SK-N-SH (cell line): Measurements from ENCODE around the gene TRIM3. TPM values are rescaled to one million over a fixed set of nuclear protein-coding genes. Genes with fewer than 3 reads are reported as not detected.
"Not testable (repeated sequence)": the region's sequence is repeated elsewhere in the genome, so short reads cannot be mapped to it uniquely, and the experiment has no call there.

Experiments used
- CTCF ChIA-PET: fragments of 300-600, 350-600 bp; formaldehyde crosslinking; extraction: SDS; loops from one replicate; lab custom pipeline; 2021; lab: Yijun Ruan, JAX
- POLR2A ChIA-PET: fragments of 350-600 bp; sonication (Branson Sonifier 250); formaldehyde crosslinking; extraction: SDS; loops from one replicate; lab custom pipeline; 2020; ENCODE audit warnings: antibody characterized with exemption, inconsistent platforms; lab: Yijun Ruan, JAX
- DNase-seq: peaks from one replicate; pipeline ENCODE4 v3.0.0; 2012
- H2AFZ ChIP-seq: fragments of 200-600 bp; sonication (generic); 2 replicates; pipeline ENCODE4 v1.8.1; 2016; ENCODE audit warnings: antibody characterized with exemption, mild to moderate bottlenecking, low read depth
- H3F3A ChIP-seq: fragments of 200-600 bp; sonication (generic); replicated peaks from 2 replicates; pipeline ENCODE3; 2016; ENCODE audit warnings: antibody characterized with exemption, mild to moderate bottlenecking; ENCODE audit not compliant: insufficient read depth
- H3K27ac ChIP-seq, 2 experiments: fragments of 200-500 bp in 1 of 2; fragments of 200-600 bp in 1 of 2; sonication (Bioruptor generic) in 1 of 2; sonication (generic), shearing (Covaris generic) in 1 of 2; 2 replicates each; pipeline versions ENCODE4 v1.5.1 to v1.6.1; 2014 to 2016; ENCODE audit warnings: low read depth in 2 of 2, inconsistent platforms in 1 of 2, low read length in 1 of 2, mild to moderate bottlenecking in 1 of 2, mixed read lengths in 1 of 2
- H3K27me3 ChIP-seq: fragments of 200-600 bp; sonication (generic), shearing (Covaris generic); 2 replicates; pipeline ENCODE4 v1.6.1; 2016; ENCODE audit warnings: mixed run types; ENCODE audit not compliant: insufficient read depth
- H3K36me3 ChIP-seq, 2 experiments: fragments of 200-500 bp in 1 of 2; fragments of 200-600 bp in 1 of 2; sonication (Bioruptor generic) in 1 of 2; sonication (generic) in 1 of 2; replicated peaks in 1 of 2; 2 replicates each; pipeline versions ENCODE3 to v1.5.1; 2014 to 2016; ENCODE audit warnings: low read length in 1 of 2, mild to moderate bottlenecking in 1 of 2; ENCODE audit not compliant: insufficient read depth in 2 of 2, control insufficient read depth in 1 of 2
- H3K4me1 ChIP-seq, 2 experiments: fragments of 200-500 bp in 1 of 2; fragments of 200-600 bp in 1 of 2; sonication (Bioruptor generic) in 1 of 2; sonication (generic), shearing (Covaris generic) in 1 of 2; 2 replicates each; pipeline versions ENCODE4 v1.5.1 to v1.6.1; 2014 to 2016; ENCODE audit warnings: low read depth in 1 of 2, low read length in 1 of 2, mixed run types in 1 of 2; ENCODE audit not compliant: insufficient read depth in 2 of 2, control insufficient read depth in 1 of 2
- H3K4me2 ChIP-seq: fragments of 200-600 bp; sonication (generic), shearing (Covaris generic); 2 replicates; pipeline ENCODE4 v1.6.1; 2017; ENCODE audit warnings: mixed run types
- H3K4me3 ChIP-seq, 2 experiments: fragments of 200-500 bp in 1 of 2; fragments of 200-600 bp in 1 of 2; sonication (Bioruptor generic) in 1 of 2; sonication (generic), shearing (Covaris generic) in 1 of 2; 2 replicates each; pipeline versions ENCODE4 v1.5.1 to v1.8.1; 2014 to 2016; ENCODE audit warnings: low read depth in 2 of 2, inconsistent platforms in 1 of 2, low read length in 1 of 2, mild to moderate bottlenecking in 1 of 2, mixed read lengths in 1 of 2, moderate library complexity in 1 of 2
- H3K79me2 ChIP-seq: fragments of 200-600 bp; sonication (generic); 2 replicates; pipeline ENCODE4 v1.8.1; 2017; ENCODE audit warnings: mild to moderate bottlenecking; ENCODE audit not compliant: insufficient read depth
- H3K9ac ChIP-seq: fragments of 200-600 bp; sonication (generic); 2 replicates; pipeline ENCODE4 v1.6.1; 2017; ENCODE audit warnings: mixed run types
- H3K9me2 ChIP-seq: fragments of 200-600 bp; sonication (generic); 2 replicates; pipeline ENCODE4 v1.6.1; 2017; ENCODE audit warnings: mixed run types
- H3K9me3 ChIP-seq: fragments of 200-600 bp; sonication (generic); 2 replicates; pipeline ENCODE4 v1.6.1; 2017; ENCODE audit warnings: mixed run types, mild to moderate bottlenecking, moderate library complexity
- H4K20me1 ChIP-seq: fragments of 200-600 bp; sonication (generic); 2 replicates; pipeline ENCODE4 v1.6.1; 2017; ENCODE audit warnings: mild to moderate bottlenecking, mixed run types; ENCODE audit not compliant: insufficient read depth
- ELF1 ChIP-seq: IDR thresholded peaks from 2 replicates; pipeline ENCODE4 v1.4.0; 2012
- FOXJ3 ChIP-seq: sonication (generic); formaldehyde crosslinking; IDR thresholded peaks from 2 replicates; pipeline ENCODE4 v1.5.1; 2020; ENCODE audit warnings: mild to moderate bottlenecking, missing genetic modification reagents
- IRF3 ChIP-seq: fragments of 150-350 bp; IDR thresholded peaks from 2 replicates; pipeline ENCODE4 v1.6.1; 2016; ENCODE audit warnings: mild to moderate bottlenecking, low read depth, low read length
- JUND ChIP-seq: IDR thresholded peaks from 2 replicates; pipeline ENCODE4 v1.4.0; 2012
- NFIC ChIP-seq: IDR thresholded peaks from 2 replicates; pipeline ENCODE4 v1.4.0; 2012; ENCODE audit warnings: borderline replicate concordance
- POLR2AphosphoS5 ChIP-seq: IDR thresholded peaks from 2 replicates; pipeline ENCODE4 v1.6.1; 2012; ENCODE audit warnings: low read depth, low read length
- REST ChIP-seq: IDR thresholded peaks from 2 replicates; pipeline ENCODE4 v1.6.1; 2012; ENCODE audit warnings: mild to moderate bottlenecking, low read depth, low read length, moderate library complexity
- SIN3A ChIP-seq: IDR thresholded peaks from 2 replicates; pipeline ENCODE4 v1.6.1; 2012; ENCODE audit warnings: low read depth, mild to moderate bottlenecking, low read length, moderate library complexity, borderline replicate concordance
- SMC3 ChIP-seq: IDR thresholded peaks from 2 replicates; pipeline ENCODE4 v1.6.1; 2012; ENCODE audit warnings: low read depth, low read length, improper control_type of control experiment
- TEAD4 ChIP-seq: IDR thresholded peaks from 2 replicates; pipeline ENCODE4 v1.4.0; 2012; ENCODE audit warnings: mild to moderate bottlenecking, borderline replicate concordance; ENCODE audit not compliant: insufficient read depth
- USF1 ChIP-seq: IDR thresholded peaks from 2 replicates; pipeline ENCODE4 v1.4.0; 2012; ENCODE audit warnings: low read depth, borderline replicate concordance
- USF2 ChIP-seq: fragments of 150-350 bp; IDR thresholded peaks from 2 replicates; pipeline ENCODE4 v1.6.1; 2017; ENCODE audit warnings: antibody characterized with exemption, low read length, low read depth, borderline replicate concordance
- YY1 ChIP-seq: IDR thresholded peaks from 2 replicates; pipeline ENCODE4 v1.4.0; 2012; ENCODE audit warnings: low read depth, mild to moderate bottlenecking
- whole genome bisulfite sequencing: methylation state at CpG from one replicate; pipeline ENCODE4 v1.1.6; 2017; ENCODE audit warnings: low lambda C conversion rate; 5-methylcytosine and 5-hydroxymethylcytosine counted together
- polyA plus RNA-seq, 3 experiments: library from polyadenylated mRNA; depleted of rRNA; stranded (reverse); fragments of >200 nt; gene quantifications; 2 replicates each; pipeline ENCODE4 v1.2.3, GENCODE V29; 2012
- TF ChIP-seq, protein P1 (sequence below): IDR thresholded peaks from 2 replicates; pipeline ENCODE4 v1.4.0; 2012; ENCODE audit warnings: low read depth

The TRIM3 gene
- polyA plus RNA-seq, 1 of the 3 experiments (the other 2 are of a cell fraction), result 22.8 TPM

DNA sequence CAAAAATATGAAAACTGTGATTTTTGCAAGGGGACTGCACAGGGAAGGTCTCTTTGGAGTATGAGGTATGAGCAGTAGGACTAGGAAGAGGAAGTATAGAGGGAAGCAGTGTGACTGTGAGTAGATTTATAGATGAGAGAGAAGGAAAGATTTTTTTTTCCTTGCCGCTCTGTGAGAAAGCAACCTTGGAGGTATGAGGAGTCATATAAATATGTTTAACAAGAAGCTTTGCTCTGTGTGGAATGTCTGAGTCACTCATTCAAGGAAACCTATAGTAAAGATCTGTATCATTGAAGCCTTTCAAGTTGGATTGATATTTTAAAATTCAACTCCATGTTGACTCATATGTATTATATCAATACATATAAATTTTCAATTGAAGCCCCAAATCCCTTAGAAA is 49.5 kb upstream of the TRIM3 start (continued):
- TF ChIP-seq IRF3 (no peak), USF2 (no peak), NFIC (peak; percentile 11; the same call in 1 of the 2 replicates)
- TF ChIP-seq, all 33 proteins: peak for 6

DNA sequence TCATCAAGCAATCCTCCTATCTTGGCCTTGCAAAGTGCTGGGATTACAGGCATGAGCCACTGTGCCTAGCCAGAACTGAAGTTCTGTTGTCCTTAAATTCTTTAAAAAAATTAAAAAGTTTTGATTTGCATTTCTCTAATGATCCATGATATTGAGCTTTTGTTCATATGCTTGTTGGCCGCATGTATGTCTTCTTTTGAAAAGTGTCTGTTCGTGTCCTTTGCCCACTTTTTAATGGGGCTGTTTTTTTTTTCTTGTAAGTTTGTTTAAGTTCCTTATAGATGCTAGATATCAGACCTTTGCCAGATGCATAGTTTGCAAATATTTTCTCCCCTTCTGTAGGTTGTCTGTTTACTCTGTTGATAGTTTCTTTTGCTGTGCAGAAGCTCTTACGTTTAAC is 48.2 kb upstream of the TRIM3 start:
- not testable (repeated sequence) for H3K4me2 ChIP-seq
- WGBS, result 91% methylated on average over 3 of the region's 3 CpGs

GRCh38 chr11:6520265-6520664 is 46.5 kb upstream of the TRIM3 start:
- H3K4me1 ChIP-seq, result peaks cover 0 to 4% of the 10 kb centered on the region in 2 experiments; a peak in 1 of 4 replicates
- no peak overlapping the region for H2AFZ ChIP-seq
- H3K9me3 ChIP-seq, result no peaks in the 10 kb centered on the region
- 100% methylated on average over 3 of the region's 3 CpGs for WGBS
- no peak for TF ChIP-seq YY1
- no peak for TF ChIP-seq USF1
- TF ChIP-seq NFIC, result no peak
- TF ChIP-seq SMC3, result no peak
- TF ChIP-seq FOXJ3 (CRISPR knock-in tag), result no peak
- no peak for TF ChIP-seq REST
- TF ChIP-seq, protein P1, sequence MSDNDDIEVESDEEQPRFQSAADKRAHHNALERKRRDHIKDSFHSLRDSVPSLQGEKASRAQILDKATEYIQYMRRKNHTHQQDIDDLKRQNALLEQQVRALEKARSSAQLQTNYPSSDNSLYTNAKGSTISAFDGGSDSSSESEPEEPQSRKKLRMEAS, result no peak
- TF ChIP-seq SIN3A, result no peak
- no peak for TF ChIP-seq USF2
- TF ChIP-seq TEAD4, result no peak
- no peak for TF ChIP-seq ELF1
- no peak for TF ChIP-seq POLR2AphosphoS5
- TF ChIP-seq JUND, result no peak
- H3K27ac ChIP-seq, result no peak overlapping the region
- CTCF ChIA-PET, result interaction anchor here (0.8 to 1.8 kb wide), 6 partner anchors 9 to 186 kb away, joined by 3 to 6 read pairs (median 3); no protein-coding TSS in a partner anchor
- H3F3A ChIP-seq, result peaks cover 7% of the 10 kb centered on the region
- H3K4me2 ChIP-seq, result no peak overlapping the region
- no peaks in the 10 kb centered on the region for H4K20me1 ChIP-seq
- H3K27me3 ChIP-seq, result no peaks in the 10 kb centered on the region
- H3K4me3 ChIP-seq, result no peak overlapping the region
- H3K9ac ChIP-seq, result no peak overlapping the region
- POLR2A ChIA-PET, result no interaction called here
- DNase-seq, result no peak
- peaks cover 13 to 29% of the 10 kb centered on the region in 2 experiments for H3K36me3 ChIP-seq
- H3K9me2 ChIP-seq, result no peaks in the 10 kb centered on the region
- no peaks in the 10 kb centered on the region for H3K79me2 ChIP-seq

More for the DNA sequence above, 48.2 kb upstream of the TRIM3 start:
- peaks cover 12 to 26% of the 10 kb centered on the region in 2 experiments for H3K36me3 ChIP-seq
- H3K9me3 ChIP-seq, DNase-seq, H4K20me1 ChIP-seq, H3K79me2 ChIP-seq, H3K4me1 ChIP-seq, H3F3A ChIP-seq, H3K4me3 ChIP-seq, H3K9ac ChIP-seq, H3K27me3 ChIP-seq, H3K9me2 ChIP-seq, POLR2A ChIA-PET, H2AFZ ChIP-seq, H3K27ac ChIP-seq: not testable (repeated sequence)
- CTCF ChIA-PET, result interaction anchor here (0.9 to 1.7 kb wide), 2 partner anchors 9 to 143 kb away, joined by 4 to 5 read pairs; no protein-coding TSS in a partner anchor
